Keratinocyte (primary cell): ENCODE data around the gene TENT4B. TPM values are rescaled to one million over a fixed set of nuclear protein-coding genes. Genes with fewer than 3 reads are reported as not detected.

Source experiments
- DNase-seq: peaks from one replicate; pipeline ENCODE4 v3.0.0-alpha.2; 2011; ENCODE audit warnings: low read depth, missing footprints, low spot score
- FAIRE-seq: peaks from 2 replicates; lab custom pipeline; 2011; peaks lifted over from hg19 to GRCh38; lab: Jason Lieb, UNC
- H2AFZ ChIP-seq: 2 replicates; pipeline ENCODE4 v1.6.0; 2012; ENCODE audit warnings: low read length, control low read depth, inconsistent platforms; ENCODE audit not compliant: control insufficient read depth
- H3K27ac ChIP-seq: 2 replicates; pipeline ENCODE4 v1.5.1; 2011; ENCODE audit warnings: low read length; ENCODE audit not compliant: control insufficient read depth, insufficient read depth
- H3K27me3 ChIP-seq: 3 replicates; pipeline ENCODE4 v1.6.0; 2011; ENCODE audit warnings: low read length; ENCODE audit not compliant: control insufficient read depth, insufficient read depth; ENCODE audit errors: extremely low read depth
- H3K36me3 ChIP-seq, 2 experiments: 2 replicates in 1 of 2; 3 replicates in 1 of 2; pipeline ENCODE4 v1.5.1; 2011; ENCODE audit warnings: low read length in 2 of 2, mild to moderate bottlenecking in 1 of 2; ENCODE audit not compliant: control insufficient read depth in 2 of 2, insufficient read depth in 2 of 2; ENCODE audit errors: extremely low read depth in 1 of 2
- H3K4me1 ChIP-seq: 3 replicates; pipeline ENCODE4 v1.5.1; 2011; ENCODE audit warnings: low read length; ENCODE audit not compliant: control insufficient read depth, insufficient read depth; ENCODE audit errors: extremely low read depth
- H3K4me2 ChIP-seq: 3 replicates; pipeline ENCODE4 v1.6.0; 2011; ENCODE audit warnings: low read depth, low read length; ENCODE audit not compliant: control insufficient read depth, insufficient read depth; ENCODE audit errors: extremely low read depth
- H3K4me3 ChIP-seq, 3 experiments: fragments of 200-600 bp in 1 of 3; sonication (generic) in 1 of 3; 2 replicates in 2 of 3; 3 replicates in 1 of 3; pipeline ENCODE4 v1.5.1; 2011 to 2016; ENCODE audit warnings: low read length in 3 of 3, mild to moderate bottlenecking in 3 of 3, control low read depth in 2 of 3, inconsistent platforms in 1 of 3, low read depth in 1 of 3, mixed read lengths in 1 of 3, mixed run types in 1 of 3, moderate library complexity in 1 of 3; ENCODE audit not compliant: control insufficient read depth in 2 of 3, insufficient read depth in 2 of 3; ENCODE audit errors: extremely low read depth in 1 of 3
- H3K79me2 ChIP-seq: 2 replicates; pipeline ENCODE4 v1.6.0; 2012; ENCODE audit warnings: low read length; ENCODE audit not compliant: control insufficient read depth, insufficient read depth
- H3K9ac ChIP-seq: 3 replicates; pipeline ENCODE4 v1.6.0; 2011; ENCODE audit warnings: low read length; ENCODE audit not compliant: control insufficient read depth, insufficient read depth; ENCODE audit errors: extremely low read depth
- H3K9me1 ChIP-seq: 3 replicates; pipeline ENCODE4 v1.6.0; 2011; ENCODE audit warnings: low read length; ENCODE audit not compliant: control insufficient read depth, insufficient read depth; ENCODE audit errors: extremely low read depth
- H3K9me3 ChIP-seq: 2 replicates; pipeline ENCODE4 v1.5.1; 2012; ENCODE audit warnings: low read depth, low read length; ENCODE audit not compliant: control insufficient read depth
- H4K20me1 ChIP-seq: 3 replicates; pipeline ENCODE4 v1.6.0; 2011; ENCODE audit warnings: low read length; ENCODE audit not compliant: control insufficient read depth, insufficient read depth; ENCODE audit errors: extremely low read depth
- CTCF ChIP-seq, 3 experiments: IDR thresholded peaks in 1 of 3; conservative IDR thresholded peaks in 1 of 3; optimal IDR thresholded peaks in 1 of 3; 2 replicates in 2 of 3; 3 replicates in 1 of 3; pipeline versions ENCODE3 to v1.5.1; 2011; ENCODE audit warnings: low read length in 3 of 3, mild to moderate bottlenecking in 3 of 3, moderate library complexity in 2 of 3, control low read depth in 1 of 3, inconsistent platforms in 1 of 3; ENCODE audit not compliant: insufficient read depth in 2 of 3; ENCODE audit errors: extremely low read depth in 1 of 3
- EZH2 ChIP-seq: IDR thresholded peaks from one replicate; pipeline ENCODE4 v1.6.1; 2012; ENCODE audit warnings: inconsistent platforms, mild to moderate bottlenecking, low read length, moderate library complexity
- dilution Hi-C: fragments of 300-500 bp; cut with MboI; formaldehyde crosslinking; loops from one replicate; pipeline ENCODE4 v1.7.0; 2020; ENCODE audit warnings: low sequenced_read_pairs; ENCODE audit not compliant: extremely low pct_ligation_motif_present
- polyA plus RNA-seq, 5 experiments: library from polyadenylated mRNA; depleted of rRNA in 3 of 5; stranded (reverse) in 3 of 5; stranded (forward) in 1 of 5; unstranded in 1 of 5; fragments of >200 nt; gene quantifications; 1 replicate in 1 of 5; 2 replicates in 3 of 5; 3 replicates in 1 of 5; pipeline versions ENCODE4 v1.2.1 to v1.2.3, GENCODE V29; 2011 to 2012; ENCODE audit warnings: missing spikeins in 2 of 5, low read depth in 1 of 5, low replicate concordance in 1 of 5

TENT4B gene
- polyA plus RNA-seq, 1 donor (not counting 4 experiments of a cell fraction or from before 2014, with no cell fraction given), result 14.8 TPM

DNA sequence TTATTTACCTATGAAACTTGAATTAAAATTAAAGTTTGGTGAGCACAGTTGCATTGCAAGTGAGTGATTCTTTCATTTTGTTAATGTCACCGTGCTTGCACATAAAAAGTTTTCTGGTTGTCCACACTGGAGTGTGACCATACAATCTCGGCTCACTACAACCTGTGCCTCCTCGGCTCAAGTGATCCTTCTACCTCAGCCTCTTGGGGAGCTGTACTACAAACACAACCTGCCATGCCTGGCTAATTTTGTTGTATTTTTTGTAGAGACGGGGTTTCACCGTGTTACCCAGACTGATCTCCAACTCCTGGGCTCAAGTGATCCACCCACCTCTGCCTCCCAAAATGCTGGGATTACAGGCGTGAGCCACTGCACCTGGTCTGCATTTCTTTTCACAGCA lies 63.1 kb downstream of the TENT4B start:
- FAIRE-seq (no peak), DNase-seq (no peak)
- no peak for TF ChIP-seq EZH2
- TF ChIP-seq CTCF (optimal IDR thresholded peaks at IDR 0.05 in 1 of 3, IDR thresholded peaks at IDR 0.05 in 1 of 3, conservative IDR thresholded peaks at IDR 0.05 in 1 of 3; ENCODE audit: extremely low read depth in 1 of 3, insufficient read depth in 2 of 3, low read length in 3 of 3), result no peak
- H2AFZ ChIP-seq, result no peak overlapping the region
- H3K36me3 ChIP-seq, result peaks cover 2 to 24% of the 10 kb centered on the region in 2 experiments
- H3K27me3 ChIP-seq, result no peaks in the 10 kb centered on the region
- H3K9ac ChIP-seq, result no peak overlapping the region
- H3K79me2 ChIP-seq, result peaks cover 5% of the 10 kb centered on the region
- dilution Hi-C loops, result no loop called here
- H3K9me1 ChIP-seq, result no peaks in the 10 kb centered on the region
- H3K27ac ChIP-seq, result no peak overlapping the region
- no peaks in the 10 kb centered on the region for H3K9me3 ChIP-seq
- H3K4me2 ChIP-seq, result no peak overlapping the region
- no peaks in the 10 kb centered on the region for H4K20me1 ChIP-seq
- no peaks in the 10 kb centered on the region for H3K4me1 ChIP-seq
- no peak overlapping the region for H3K4me3 ChIP-seq

GRCh38 chr16:50219402-50219975 lies 66.4 kb downstream of the TENT4B start:
- TF ChIP-seq EZH2 (no peak), CTCF (optimal IDR thresholded peaks at IDR 0.05 in 1 of 3, IDR thresholded peaks at IDR 0.05 in 1 of 3, conservative IDR thresholded peaks at IDR 0.05 in 1 of 3; ENCODE audit: extremely low read depth in 1 of 3, insufficient read depth in 2 of 3, low read length in 3 of 3) (no peak)
- H3K4me3 ChIP-seq, result no peak overlapping the region
- H3K36me3 ChIP-seq, result peaks cover 5 to 15% of the 10 kb centered on the region in 2 experiments
- DNase-seq, result no peak
- H3K4me1 ChIP-seq, result no peaks in the 10 kb centered on the region
- H2AFZ ChIP-seq, result no peak overlapping the region
- H3K9me3 ChIP-seq, result no peaks in the 10 kb centered on the region
- FAIRE-seq, result no peak
- H3K27me3 ChIP-seq, result no peaks in the 10 kb centered on the region
- no peaks in the 10 kb centered on the region for H3K9me1 ChIP-seq
- no peak overlapping the region for H3K27ac ChIP-seq
- H3K4me2 ChIP-seq, result no peak overlapping the region
- H4K20me1 ChIP-seq, result no peaks in the 10 kb centered on the region
- no peaks in the 10 kb centered on the region for H3K79me2 ChIP-seq
- dilution Hi-C loops, result no loop called here
- no peak overlapping the region for H3K9ac ChIP-seq
